GM21381 (cell line): ENCODE measurements around the gene CD320.
"Not testable (repeated sequence)": the region's sequence is repeated elsewhere in the genome, so short reads cannot be mapped to it uniquely, and the experiment has no call there.

Source experiments
- ATAC-seq: cut with Tn5 transposase; IDR thresholded peaks from one replicate; pipeline ENCODE4 v1.9.1; 2021; ENCODE audit warnings: mild to moderate bottlenecking, moderate library complexity; ENCODE audit not compliant: unreplicated experiment

CD320 gene

DNA sequence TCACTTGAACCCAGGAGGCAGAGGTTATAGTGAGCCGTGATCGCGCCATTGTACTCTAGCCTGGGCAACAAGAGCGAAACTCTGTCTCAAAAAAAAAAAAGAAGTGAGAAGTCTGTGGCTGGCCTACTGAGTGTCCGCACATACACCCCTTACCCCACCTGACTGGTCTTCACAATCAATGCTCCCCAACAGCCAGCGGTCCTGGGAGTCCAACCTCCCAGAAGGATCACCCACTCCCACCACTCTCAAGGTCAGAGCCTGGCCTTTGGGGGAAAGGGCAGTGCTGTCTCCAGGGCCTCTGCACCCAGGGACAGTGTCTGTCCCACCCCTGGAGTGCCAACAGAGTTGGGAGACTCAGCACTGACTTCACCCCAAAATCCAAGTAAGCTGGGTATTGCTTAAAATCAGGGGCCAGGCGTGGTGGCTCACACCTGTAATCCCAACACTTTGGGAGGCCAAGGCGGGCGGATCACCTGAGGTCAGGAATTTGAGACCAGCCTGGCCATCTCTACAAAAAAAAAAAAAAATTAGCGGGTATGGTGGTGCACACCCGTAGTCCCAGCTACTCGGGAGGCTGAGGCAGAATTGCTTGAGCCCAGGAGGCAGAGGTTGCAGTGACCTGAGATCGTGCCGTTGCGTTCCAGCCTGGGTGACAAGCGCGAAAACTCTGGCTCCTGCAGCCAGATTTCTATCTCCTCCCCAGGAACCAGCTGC is 2.3 kb upstream of the CD320 start:
- ATAC-seq: no peak

DNA sequence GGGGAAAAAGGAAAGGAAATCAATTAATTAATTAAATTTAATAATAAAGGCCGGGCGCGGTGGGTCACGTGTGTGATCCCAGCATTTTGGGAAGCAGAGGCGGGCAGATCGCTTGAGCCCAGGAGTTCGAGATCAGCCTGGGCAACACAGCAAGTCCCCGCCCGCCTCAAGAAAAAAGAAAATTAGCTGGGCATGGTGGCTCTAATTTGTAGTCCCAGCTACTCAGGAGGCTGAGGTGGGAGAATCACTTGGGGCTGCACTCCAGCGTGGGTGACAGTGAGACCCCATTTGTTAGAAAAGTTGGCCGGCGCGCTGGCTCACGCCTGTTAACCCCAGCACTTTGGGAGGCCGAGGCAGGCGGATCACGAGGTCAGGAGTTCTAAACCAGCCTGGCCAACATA is 733 bp upstream of the CD320 start:
- no peak for ATAC-seq

DNA sequence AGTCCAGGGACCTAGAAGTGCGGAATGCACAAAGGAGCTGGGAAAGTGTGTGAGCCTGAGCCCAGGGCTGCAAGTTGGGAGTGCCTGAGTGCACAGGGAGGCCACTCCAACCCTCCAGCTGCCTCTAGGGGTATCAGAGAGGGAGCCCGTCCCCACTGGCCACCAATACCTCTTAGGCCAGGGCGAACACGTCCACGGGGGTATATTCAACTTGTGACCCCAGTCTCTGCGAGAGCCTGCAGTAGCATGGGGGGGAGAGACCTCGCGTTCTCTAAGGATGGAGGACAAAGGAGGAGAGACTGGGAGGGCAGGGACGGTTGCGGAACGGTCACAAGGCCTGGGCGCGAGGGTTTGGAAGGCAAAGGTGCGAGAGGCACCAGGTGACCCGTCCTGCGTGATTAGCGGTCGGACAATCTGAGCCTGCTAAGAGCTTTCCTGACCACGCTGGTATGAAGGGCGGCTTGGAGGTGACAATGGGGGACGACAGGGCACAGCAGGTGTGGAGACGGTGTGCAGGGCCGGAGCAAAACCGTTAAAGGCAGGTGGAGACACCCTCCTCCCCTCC is 676 bp downstream of the CD320 start:
- ATAC-seq: no peak

DNA sequence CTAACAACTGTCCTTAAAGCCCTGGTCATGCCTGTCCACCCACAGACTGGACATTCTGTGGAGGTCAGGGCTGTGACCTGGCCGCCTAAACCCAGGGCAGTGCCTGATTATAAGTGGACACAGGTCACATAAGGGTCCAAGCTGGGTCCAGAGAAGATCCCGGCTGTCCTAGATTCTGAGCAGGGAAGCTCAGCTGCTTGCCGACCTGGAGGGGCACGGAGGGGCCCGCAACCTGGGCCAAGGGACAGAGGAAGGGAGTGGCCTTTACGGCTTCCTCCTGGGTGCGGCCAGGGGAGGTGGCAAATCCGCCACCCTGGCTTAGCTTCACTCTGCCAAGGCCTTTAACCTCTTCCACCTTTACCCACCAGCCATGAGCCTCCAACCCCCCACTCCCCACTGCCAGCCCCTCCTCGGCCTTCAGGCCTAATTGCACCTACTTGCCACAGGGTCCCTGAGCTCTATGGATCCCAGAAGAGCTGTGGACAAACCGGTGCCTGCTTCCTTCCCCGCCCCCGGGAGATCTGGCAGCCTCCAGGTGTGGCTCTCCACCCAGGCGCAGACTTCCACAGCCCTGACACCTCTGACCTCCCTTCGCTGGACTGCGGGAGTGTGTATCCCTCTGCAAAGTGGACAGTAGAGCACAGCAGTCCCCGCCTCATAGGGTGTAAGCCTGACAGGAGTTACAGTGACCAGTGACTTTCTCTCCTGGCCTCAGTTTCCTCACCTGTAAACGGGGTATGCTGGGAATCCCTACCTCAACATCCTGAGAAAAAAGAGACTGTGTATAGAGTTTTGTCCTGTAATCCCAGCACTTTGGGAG is 1.7 kb downstream of the CD320 start:
- no peak for ATAC-seq

DNA sequence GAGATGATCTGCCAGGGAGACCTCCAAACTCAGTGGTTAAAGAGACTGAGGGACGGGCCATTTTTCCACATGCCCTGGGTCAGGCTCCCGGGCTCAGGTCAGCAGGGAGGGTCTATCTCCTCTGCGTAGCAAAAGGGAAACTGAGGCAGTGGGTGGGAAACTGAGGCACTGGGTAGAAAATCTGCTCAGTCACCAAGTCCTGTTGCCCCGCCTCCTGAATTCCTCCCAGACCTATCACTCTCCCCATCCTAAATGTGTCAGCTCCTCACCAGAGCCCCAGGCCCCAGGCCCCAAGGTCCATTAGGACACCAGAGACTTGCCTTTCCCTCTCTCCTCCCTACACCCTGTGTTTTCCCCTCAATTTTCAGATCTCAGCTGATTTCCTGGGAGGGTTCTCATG is 2.4 kb downstream of the CD320 start:
- no peak for ATAC-seq

DNA sequence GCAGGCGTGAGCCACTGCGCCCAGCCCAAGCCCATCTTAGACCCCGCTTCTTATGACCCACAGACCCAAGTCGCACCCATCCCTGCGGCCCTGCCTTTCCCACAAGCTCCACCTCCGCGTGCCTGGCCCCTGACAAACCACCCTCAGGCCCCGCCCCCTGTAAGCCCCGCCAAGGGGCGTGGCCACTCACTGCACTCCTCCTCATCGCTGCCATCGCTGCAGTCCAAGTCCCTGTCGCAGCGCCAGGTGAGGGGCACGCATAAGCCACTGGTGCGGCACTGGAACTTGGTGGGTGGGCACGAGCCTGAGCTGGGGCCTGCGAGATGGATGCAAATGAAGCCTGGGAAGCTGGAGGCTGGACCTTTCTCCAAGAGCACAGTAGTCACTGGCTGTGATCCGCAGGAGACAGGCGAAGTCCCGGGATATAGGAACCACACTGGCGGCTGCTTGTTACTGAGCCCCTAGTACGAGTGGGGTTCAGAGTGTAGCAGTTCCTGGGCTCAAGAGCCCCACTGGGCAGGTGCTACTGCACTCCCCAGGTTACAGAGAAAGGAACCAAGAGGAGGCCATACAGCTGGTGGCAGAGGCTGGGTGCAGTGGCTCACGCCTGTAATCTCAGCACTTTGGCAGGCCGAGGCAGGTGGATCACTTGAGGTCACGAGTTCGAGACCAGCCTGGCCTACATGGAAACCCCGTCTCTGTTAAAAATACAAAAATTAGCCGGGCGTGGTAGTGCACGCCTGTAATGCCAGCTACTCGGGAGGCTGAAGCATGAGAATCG is 3.1 kb downstream of the CD320 start:
- no peak for ATAC-seq

DNA sequence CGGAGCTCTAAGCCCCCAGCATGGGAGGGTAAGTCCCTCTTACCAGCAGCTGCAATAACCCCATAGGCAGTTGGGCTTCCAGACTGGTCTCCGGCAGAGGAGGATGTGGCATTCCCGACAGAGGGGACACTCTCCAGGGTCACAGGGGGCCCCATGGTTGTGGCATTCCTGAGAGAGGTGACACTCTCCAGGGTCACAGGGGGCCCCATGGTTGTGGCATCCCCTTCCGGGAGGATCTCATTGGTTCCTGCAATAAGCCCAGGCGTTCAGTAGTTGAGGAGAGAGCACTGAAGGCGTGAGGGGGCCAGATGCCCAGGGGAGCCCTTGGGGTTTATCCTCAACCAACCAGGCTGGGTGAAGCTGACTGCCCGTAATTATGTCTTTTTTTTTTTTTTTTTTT is 5.4 kb downstream of the CD320 start:
- no peak for ATAC-seq

DNA sequence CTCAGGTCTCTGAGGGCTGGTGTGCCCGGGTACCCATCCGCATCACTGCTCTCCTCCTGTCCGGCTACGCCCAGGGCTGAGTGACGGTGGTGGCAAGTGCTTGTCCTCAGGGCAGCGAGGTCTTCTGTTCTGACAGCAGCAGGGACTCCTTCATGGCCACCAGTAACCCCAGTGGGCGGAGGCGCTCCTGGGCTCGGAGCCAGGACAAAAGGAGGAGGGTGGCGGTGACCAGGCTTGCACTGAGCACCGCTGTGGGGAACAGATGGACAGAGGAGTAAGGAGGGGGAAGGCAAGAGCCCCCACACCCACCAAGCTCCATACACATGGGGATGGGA is 5.8 kb downstream of the CD320 start:
- ATAC-seq: no peak

DNA sequence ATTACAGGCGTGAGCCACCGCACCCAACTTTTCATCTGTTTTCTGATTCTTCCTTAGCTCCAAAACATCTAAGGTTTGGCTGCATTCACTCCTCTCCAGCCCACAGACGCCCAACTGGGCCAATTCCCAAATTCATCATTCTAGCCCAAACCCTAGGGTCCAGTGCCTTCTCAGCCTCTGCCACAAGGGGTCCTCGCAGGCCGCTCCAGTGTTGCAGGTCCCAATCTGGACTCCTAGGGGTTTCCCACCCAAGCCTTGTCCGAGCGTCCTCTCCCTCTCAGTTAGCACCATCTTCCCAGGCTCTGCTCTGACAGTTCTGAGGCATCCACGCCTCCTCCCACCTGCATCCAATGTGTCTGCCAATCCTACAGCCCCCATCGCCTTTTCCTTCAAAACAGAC is 16.8 kb downstream of the CD320 start:
- not testable (repeated sequence) for ATAC-seq

DNA sequence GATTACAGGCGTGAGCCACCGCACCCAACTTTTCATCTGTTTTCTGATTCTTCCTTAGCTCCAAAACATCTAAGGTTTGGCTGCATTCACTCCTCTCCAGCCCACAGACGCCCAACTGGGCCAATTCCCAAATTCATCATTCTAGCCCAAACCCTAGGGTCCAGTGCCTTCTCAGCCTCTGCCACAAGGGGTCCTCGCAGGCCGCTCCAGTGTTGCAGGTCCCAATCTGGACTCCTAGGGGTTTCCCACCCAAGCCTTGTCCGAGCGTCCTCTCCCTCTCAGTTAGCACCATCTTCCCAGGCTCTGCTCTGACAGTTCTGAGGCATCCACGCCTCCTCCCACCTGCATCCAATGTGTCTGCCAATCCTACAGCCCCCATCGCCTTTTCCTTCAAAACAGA is 31.6 kb downstream of the CD320 start:
- not testable (repeated sequence) for ATAC-seq

DNA sequence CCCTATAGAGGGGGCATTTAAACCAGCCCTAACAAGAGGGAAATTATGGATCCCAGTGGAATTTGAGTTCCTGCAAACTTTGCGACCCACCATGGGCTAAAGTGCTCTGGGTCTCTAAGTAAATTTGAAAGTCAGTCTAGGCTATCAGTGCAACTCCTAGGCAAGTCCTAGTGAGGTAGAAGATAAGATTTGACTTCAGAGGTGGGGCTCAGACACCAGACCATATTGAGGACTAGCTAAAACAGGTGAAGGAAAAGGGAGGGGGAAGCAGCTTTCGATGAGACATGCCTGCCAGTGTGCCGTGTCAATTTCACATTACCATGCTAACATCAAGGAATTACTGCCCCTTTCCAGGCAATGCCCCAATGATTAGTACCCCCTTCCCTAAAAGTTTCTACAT is 38.4 kb downstream of the CD320 start:
- ATAC-seq: no peak

DNA sequence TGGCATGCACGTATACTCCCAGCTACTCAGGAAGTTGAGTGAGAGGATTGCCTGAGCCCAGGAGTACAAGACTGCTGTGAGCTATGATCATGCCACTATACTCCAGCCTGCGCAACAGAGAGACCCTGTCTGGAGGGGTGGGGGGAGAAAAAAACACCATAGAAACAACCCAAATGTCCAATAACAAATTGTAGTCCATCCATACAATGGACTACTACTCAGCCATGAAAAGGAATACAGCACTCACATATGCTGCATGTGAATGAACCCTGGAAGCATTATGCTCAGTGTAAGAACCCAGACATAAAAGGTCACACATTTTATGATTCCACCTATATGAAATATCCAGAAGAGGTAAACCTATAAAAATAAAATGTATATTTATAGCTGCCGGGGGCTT is 42.3 kb downstream of the CD320 start:
- no peak for ATAC-seq

DNA sequence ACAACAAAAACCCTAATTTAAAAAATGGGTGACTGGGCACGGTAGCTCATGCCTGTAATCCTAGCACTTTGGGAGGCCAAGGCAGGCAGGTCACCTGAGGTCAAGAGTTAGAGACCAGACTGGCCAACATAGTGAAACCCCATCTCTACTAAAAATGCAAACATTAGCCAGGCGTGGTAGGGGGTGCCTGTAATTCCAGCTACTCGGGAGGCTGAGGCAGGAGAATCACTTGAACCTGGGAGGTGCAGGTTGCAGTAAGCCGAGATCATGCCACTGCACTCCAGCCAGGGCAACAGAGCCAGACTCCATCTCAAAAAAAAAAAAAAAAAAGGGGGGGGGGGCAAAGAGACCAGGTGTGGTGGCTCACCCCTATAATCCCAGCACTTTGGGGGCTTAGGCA is 43.9 kb downstream of the CD320 start:
- ATAC-seq: not testable (repeated sequence)

DNA sequence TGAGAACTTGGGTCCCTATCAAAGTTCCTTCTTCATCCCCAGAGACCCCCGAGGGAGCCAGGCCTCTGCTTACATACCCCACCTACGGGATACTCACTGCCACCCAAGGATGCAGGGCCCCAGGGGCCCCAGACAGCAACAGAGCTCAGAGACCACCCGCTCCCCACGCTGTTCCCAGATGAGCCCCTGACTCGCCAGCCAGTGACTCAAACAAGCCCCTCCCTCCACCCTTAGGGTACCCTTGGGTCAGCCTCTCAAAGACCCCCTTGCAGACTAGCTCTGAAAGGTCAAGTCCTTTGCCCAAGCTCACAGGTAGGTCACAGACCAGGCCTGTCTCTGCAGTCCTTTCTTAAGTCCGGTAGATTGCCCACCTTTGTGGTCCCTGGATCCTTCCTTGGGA is 45.7 kb downstream of the CD320 start:
- no peak for ATAC-seq

DNA sequence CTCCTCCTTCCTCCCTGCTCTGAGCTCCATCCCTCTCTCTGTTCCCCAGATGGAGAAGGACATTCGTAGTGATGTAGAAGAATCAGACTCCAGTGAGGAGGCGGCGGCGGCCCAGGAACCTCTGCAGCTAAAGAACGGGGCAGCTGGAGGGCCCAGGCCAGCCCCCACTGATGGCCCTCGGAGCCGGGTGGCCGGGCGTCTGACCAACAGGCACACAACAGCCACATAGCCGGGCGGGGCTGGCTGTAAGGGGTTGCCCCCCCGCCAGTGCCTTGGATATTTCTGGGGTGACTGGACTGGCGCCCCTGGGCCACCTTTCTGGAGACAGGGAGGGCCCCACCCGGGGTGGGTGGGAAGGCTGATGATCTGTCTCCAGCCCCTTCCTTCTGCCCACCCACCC is 46.3 kb downstream of the CD320 start:
- no peak for ATAC-seq

DNA sequence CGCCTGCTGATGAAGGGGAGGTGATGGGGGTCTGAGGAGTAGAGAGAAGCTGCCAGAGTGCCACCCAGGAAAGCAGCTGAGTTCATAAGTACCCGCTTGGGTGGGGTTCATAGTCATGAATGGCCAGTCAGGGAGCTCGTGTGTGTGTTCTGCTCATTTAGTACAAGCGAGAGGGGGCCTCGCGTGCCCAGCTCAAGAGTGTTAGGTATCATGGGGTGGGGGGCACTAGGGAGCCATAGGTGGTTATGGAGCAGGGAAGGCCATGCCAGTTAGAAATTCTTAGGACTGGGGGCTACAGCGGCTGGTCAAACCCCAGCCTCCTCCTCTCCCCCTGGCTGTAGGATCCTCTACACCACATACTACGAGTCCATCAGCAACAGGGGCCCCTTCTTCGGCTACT is 46.8 kb downstream of the CD320 start:
- ATAC-seq: no peak

DNA sequence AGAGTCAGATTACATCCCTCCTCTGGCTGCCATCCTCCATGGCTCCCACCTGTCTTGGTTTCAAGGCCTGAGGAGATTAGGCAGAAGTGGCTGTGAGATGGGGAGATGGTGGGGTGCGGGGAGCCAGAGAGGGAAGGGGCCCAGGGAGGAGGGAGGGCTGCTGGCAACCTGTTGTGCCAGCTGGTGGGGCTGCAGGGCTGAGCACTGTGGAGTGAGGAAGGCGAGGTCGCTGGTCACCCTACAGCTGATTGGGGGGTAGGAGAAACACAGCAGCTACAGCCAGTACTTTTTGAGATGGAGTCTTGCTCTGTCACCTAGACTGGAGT is 48.3 kb downstream of the CD320 start:
- no peak for ATAC-seq

DNA sequence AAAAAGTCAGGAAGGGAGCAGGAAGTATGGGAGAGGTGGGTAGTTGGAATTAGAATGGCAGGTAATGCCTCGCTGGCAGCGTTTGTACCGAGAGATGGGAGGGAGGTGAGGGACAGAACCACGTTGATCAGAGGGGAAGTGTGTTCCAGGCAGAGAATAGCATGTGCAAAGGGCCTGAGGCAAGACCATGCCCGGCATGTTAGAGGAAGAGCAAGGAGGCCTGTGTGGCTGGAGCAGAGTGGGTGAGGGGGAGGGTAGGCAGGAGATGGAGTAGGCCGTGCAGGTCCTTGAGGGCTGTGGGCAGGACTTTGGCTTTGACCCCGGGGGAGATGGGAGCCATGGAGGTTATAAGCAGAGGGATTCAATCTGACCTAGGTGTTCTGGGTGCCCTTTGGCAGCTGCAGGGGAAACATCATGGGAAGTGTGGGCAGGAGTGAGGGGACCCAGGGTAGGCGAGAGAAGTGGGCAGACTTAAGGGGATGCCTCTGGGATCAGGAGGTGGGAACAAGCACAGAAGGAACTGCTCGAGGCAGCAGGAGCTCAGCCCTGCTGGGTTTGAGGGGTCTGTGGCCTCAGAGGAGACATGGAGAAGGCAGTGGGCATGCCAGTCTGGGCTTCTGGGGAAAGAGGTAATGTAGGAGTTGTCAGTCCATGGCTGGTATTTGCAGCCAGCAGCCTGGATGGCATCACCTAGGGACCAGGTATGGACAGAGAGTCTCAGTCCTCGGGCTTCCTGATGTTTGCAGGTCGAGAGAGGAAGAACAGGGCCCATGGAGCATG is 48.8 kb downstream of the CD320 start:
- ATAC-seq: no peak

DNA sequence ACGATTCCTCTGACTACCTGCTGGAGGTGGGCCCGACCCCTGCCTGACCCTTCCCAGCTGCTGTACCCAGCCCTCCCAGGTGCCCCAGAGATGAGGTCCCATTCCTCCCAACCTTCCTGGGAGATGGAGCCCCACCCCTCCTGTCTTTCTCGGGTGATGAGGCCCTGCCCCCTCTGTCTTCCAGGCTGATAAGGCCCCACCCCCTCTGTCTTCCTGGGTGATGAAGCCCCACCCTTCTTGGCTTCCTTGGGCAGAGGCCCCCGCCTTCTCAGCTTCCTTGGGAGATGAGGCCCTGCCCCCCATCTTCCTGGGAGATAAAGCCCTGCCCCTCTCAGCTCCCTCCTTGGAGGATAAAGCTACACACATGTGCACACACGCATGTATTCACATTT is 51.1 kb downstream of the CD320 start:
- no peak for ATAC-seq

DNA sequence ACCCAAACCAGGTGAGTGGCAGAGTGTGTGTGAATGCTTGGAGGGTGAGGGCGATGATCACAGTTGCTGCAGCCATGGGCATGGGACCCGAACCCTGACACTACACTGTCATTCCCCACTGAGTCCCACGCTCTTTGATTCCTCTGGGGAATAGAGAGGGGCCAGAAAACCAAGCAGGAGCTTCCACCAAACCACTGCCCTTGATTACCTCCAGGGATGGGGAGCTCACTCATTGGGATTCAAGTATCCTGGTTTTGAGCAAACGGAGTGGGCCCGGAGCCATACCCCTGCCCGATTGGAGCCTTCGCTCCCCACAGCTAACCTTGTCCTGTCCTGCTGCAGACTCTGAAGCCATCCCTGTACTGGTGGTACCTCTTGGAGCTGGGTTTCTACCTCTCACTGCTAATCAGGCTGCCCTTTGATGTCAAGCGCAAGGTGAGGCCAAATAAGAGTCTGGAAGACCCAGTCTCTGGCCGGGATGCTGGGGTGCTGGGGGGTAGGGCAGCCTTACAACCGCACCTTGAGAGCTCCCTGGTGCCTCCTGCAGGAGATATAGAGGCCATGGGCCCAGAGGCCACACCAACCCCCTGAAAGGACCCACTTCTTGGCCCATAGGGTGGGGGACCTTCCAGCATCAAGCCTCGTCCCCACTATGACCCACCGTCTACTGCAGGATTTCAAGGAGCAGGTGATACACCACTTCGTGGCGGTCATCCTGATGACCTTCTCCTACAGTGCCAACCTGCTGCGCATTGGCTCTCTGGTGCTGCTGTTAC is 51.7 kb downstream of the CD320 start:
- ATAC-seq: no peak
